ENCODE data around the gene ANKRD63. TPM values are rescaled to one million over a fixed set of nuclear protein-coding genes. Genes with fewer than 3 reads are reported as not detected.
A peak's percentile ranks its signal among the peaks of the same experiment; 100 is the strongest.

Gene ANKRD63
- total and polyA plus RNA-seq, 9 of the 15 experiments (the other 6 are each of a cell fraction or from before 2014, with no cell fraction given) = 1.3 to 2.0 (median 1.8) TPM; not detected in 6

DNA sequence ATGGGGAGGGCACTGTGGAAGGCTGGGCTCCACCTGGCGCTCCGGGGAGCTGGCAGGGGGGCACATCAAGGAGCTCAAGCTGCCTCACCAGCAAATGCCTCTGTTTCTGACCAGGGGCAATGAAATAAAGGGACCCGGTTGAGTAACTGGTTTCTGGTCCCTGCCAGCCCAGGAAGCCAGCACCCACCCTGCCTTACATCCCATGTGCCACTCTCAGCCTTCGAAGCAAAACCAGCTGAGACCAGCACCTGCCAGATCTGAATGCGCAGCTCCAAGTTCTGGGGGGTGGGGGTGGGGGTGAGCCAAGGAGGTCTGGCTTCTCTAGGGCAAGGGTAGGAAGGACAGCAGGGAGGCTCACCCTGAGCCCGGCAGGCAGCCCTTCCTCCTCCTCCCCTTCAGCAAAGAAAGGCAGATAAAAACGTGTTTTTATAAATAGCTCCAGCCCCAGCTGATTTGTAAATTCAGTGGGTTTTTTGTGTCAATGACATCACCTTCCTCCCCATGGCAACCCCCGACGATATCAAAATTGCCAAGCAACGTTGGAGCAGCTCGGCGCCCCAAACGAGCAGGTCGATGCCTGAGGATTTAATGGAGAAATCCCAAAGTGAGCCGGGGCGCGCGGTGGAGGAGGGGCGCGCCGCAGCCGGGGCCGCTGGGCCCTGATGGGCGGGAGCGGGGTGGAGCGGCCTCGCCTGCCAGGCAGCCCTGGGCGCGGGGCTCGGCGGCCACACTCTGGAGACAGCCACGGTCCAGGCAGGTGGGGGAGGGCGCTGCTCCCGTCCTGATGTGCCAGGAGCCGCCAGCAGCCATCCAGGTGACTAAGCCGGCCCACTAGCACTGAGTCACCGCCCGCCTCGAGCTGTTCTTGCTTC lies 44.1 kb downstream of the ANKRD63 start, which contains the start of gene PAK6 (continued):
- TF ChIP-seq CCNT2 (IDR thresholded peaks at IDR 0.05; ENCODE audit: borderline replicate concordance, extremely low read depth, insufficient read length, low read depth, low read length) = peak; percentile 22
- TF ChIP-seq TOE1 (IDR thresholded peaks at IDR 0.05; ENCODE audit: borderline replicate concordance) = no peak
- no peak for TF ChIP-seq TOE1 (CRISPR knock-in tag; IDR thresholded peaks at IDR 0.05; ENCODE audit: borderline replicate concordance, low read depth)
- no peak for TF ChIP-seq RBM34 (IDR thresholded peaks at IDR 0.05; ENCODE audit: borderline replicate concordance, insufficient read depth, low read length)
- TF ChIP-seq YY1 (IDR thresholded peaks at IDR 0.05; ENCODE audit: borderline replicate concordance in 1 of 3, control insufficient read depth in 1 of 3, extremely low read depth in 1 of 3, insufficient read depth in 3 of 3, insufficient read length in 1 of 3, insufficient replicate concordance in 2 of 3, low read depth in 1 of 3, low read length in 2 of 3) = peak in 1 of 3 experiments; percentile 8
- 0 out of 2 replicates have a peak, but pooled peaks have one; percentile 50 for TF ChIP-seq JUN (IDR thresholded peaks at IDR 0.05; ENCODE audit: borderline replicate concordance, low read depth, low read length)
- TF ChIP-seq JUN (CRISPR knock-in tag; IDR thresholded peaks at IDR 0.05; ENCODE audit: borderline replicate concordance) = no peak
- TF ChIP-seq ATF7 (IDR thresholded peaks at IDR 0.05) = peak; percentile 47; the same call in 1 of the 2 replicates

Data from K562 (cell line).